HG03139 (cell line): Measurements from ENCODE around the gene BCAP31.
"Not testable (repeated sequence)": the region's sequence is repeated elsewhere in the genome, so short reads cannot be mapped to it uniquely, and the experiment has no call there.

Experiments used
- ATAC-seq: cut with Tn5 transposase; IDR thresholded peaks from one replicate; pipeline ENCODE4 v1.9.1; 2021; ENCODE audit not compliant: unreplicated experiment

BCAP31 gene

DNA sequence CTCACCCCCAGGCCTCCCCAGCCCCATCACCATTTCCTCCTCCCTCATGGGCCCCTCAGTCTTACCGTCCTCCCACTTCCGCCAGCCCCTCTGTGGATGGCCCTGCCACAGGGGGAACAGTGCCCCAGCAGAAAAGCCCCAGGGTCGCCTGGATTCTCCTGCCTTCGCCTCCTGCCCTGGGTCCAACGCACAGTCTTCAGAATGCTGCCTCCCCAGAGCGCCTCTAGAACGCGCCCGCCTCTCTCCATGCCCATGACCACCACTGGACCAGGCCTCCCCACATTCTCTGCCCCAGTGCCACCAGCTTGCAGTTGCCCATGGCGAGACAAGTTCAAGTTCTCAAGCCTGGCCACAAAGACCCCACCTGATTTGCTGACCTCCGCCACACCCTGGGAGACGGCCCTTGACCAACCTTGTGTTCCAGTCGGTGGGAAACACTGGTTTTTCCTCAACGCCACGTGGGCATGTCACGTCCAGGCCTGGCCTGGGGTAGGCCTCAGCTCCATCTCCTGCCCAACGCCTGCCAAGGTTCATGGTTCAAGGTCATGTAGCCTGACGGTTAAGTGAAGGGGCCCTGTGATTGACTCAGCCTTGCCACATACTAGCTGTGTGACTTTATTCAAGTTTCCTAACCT, 39.2 kb upstream of the BCAP31 start:
- no peak for ATAC-seq

GRCh38 chrX:153762626-153763173, 38.5 kb upstream of the BCAP31 start:
- no peak for ATAC-seq

GRCh38 chrX:153761863-153762262, 37.7 kb upstream of the BCAP31 start:
- no peak for ATAC-seq

DNA sequence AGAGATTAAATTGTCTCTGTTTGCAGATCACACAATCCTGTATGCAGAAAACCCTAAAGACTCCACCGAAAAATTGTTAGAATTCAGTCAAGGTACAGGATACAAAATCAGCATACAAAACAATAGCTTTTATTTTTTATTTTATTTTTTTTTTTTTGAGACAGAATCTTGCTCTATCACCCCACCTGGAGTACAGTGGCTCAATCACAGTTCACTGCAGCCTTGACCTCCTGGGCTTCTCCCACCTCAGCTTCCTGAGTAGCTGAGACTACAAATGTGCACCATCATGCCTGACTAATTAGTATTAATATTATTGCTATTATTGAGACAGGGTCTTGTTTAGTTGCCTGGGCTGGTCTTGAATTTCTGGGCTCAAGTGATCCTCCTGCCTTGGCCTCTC, 30.9 kb upstream of the BCAP31 start:
- no peak for ATAC-seq

DNA sequence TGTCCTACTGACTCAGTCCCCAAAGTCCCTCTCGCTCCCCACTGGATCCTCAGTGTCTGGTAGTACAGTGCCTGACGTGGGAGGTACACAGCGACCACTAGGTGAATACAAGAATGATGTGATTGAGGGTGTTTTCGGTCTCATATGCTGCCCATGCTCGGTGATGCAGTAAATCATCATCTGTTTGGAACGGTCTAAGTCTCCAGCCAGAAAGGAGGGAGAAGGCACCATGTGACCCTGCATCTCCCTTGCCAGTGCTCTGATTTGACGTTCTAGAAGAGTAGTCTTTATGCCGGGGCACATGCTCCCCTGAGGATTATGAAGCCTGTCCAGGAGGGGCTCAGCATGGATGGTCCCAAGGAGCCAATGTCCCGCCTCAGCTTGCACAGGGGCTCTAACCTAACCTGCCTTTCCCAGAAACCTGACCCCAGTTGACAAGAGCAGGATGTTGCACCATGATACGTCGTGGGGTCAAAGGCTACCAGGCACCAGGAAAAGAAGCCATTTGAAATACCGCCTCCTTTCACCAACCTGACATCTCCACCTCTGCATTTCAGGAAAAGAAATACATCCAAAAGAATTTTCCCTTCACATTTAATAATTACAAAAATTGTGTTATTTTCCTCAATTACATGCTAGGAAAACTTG, 26.1 kb upstream of the BCAP31 start:
- ATAC-seq, result no peak

DNA sequence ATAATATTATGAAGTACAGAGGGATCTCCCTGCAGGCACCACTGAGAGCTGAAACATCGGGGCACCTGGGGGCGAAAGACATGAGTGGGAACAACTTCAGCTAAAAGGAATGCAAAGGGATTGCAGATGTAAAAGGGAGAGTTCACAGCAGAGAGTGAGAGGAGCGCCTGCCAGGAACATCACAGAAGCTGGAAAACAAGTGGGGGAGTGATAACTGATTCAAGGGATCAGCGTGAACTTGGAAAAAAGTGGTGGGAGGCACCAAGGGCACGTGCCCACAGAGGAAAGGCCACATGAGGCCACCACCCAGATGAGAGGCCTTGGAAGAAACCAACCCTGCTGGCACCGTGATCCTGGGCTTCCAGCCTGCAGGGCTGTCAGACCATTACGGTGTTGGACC, 24.8 kb upstream of the BCAP31 start:
- not testable (repeated sequence) for ATAC-seq

- ATAC-seq, result not testable (repeated sequence)
Measured at GRCh38 chrX:153746991-153747390, 22.8 kb upstream of the BCAP31 start.

DNA sequence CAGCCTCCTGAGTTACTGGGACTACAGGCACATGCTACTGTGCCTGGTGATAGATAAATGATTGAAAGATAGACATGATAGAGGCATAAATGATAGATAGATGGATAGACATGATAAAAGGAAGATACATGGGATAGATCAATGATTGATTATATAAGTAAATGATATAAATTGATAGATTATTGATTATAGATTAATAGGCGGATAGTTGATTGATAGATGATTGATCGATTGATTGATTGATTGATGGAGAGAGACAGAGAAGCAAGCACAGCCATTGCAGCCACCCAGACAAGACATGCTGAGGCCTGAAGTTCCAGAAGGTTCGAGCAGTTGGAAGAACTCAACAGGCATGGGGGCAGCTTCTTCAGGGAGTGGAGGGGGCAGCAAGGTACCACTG, 22.2 kb upstream of the BCAP31 start:
- no peak for ATAC-seq

GRCh38 chrX:153745067-153745433, 20.9 kb upstream of the BCAP31 start:
- ATAC-seq, result not testable (repeated sequence)

DNA sequence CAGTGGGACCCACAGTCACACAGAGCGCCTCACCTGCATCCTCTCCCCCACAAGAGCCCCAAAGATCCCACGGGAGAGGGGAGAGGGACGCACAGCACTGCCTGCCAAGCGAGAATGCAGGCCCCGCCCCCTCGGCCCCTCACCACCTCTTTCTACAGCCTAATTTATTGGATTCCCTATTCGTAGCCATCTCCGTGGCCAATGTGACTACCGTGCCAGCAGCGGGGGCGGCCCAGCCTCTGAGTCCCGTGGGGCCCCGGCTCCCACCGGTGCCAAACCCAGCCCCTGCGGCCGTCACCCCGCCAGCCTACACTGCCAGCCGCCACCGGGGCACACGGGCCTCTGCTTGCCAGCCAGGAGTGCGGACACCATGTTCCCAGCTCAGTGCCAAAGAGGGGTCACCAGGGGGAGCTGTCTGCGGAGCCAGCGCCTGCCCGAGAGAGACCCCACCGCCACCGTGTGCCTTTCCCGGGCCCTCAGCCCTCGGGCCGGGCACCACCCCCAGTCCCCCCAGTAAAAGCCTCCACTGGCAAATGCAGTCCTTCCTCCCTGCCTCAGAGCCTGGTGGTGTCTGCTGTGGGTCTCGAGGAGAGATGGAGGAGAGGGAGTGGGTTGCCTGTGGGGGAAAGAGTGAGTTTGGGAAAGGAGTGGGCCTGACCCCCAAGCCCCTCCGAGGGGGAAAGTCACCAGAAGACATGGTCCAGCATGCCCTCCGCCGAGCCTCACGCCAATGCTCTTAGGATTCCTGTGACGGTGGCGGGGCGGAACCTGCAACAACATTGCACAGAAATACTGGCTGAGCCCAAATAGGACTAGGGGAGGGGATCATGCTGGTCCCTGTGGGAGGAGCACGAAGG, 20.3 kb upstream of the BCAP31 start:
- ATAC-seq, result no peak

DNA sequence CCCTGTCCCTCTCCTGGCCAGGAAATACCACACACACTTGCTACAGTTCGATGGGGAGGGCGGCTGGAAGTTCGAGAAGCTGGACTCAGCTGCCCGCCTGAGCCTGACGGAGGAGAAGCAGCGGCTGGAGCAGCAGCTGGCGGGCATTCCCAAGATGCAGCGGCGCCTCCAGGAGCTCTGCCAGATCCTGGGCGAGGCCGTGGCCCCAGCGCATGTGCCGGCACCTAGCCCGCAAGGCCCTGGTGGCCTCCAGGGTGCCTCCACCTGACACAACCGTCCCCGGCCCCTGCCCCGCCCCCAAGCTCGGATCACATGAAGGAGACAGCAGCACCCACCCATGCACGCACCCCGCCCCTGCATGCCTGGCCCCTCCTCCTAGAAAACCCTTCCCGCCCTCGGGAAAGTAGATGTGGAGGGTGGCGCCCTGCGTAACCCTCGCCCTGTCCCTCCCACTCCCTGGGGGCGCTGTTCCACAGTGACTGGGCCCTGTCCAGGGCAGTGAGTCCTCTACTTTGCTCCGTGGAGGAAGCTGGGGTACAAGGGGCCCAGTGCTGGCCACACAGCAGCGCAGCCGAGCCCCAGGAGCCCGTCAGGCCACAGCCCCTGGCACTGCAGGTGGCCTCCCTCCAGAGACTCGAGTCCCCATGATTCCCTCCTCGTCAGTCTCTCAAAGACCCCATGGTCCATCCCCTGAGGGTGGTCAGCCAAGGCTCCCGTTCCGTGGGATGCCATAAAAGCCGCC, 19.5 kb upstream of the BCAP31 start:
- ATAC-seq, result not testable (repeated sequence)

- ATAC-seq, result not testable (repeated sequence)
Measured at GRCh38 chrX:153742796-153743467, 18.7 kb upstream of the BCAP31 start.

DNA sequence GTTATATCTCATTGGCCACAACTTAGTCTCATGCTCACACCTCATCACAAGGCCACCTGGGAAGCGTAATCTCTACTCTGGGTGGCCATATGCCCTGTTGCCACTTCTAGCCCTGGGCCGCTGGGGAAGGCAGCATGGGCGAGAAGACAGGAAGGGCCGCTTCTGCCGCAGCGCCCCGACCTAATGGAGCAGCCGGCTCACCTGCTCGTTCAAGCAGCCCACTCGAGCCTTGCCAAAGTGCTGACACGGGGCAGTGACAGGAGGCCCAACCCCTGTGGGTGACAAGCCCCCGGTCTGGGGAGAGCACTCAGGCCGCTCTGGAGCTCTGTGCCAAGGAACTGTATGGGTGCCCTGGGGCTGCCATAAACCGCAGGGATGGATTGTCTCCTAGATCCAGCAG, 17.9 kb upstream of the BCAP31 start:
- not testable (repeated sequence) for ATAC-seq

GRCh38 chrX:153741446-153741845, 17.3 kb upstream of the BCAP31 start:
- ATAC-seq, result no peak

DNA sequence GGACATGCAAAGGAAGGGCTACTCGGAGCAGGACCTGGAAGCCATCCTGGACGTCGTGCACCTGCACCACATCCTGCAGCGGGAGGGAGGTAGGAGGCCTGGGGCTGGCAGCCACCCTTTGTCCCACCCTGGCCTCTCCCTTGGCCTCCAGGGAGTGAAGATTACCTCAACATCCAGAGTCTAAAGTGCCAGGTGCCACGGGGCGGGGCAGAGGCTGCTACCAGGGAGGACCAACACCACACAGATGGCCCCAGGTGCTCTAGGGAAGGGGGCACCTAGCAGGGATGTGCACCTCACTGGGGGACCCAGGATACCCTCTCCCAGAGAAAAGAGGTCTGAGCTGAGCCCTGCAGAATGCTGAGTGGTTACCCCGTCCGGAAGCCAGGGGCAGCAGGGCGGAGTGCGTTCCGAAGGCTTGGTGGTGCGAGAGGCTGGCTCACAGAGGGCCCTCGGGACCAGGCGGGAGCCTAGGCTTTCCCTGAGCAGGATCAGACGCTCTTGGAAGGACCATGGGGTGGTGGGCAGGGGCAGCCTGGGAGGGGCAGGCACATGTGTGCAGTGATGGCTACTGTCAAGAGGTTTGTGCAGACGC, 16.5 kb upstream of the BCAP31 start:
- no peak for ATAC-seq

DNA sequence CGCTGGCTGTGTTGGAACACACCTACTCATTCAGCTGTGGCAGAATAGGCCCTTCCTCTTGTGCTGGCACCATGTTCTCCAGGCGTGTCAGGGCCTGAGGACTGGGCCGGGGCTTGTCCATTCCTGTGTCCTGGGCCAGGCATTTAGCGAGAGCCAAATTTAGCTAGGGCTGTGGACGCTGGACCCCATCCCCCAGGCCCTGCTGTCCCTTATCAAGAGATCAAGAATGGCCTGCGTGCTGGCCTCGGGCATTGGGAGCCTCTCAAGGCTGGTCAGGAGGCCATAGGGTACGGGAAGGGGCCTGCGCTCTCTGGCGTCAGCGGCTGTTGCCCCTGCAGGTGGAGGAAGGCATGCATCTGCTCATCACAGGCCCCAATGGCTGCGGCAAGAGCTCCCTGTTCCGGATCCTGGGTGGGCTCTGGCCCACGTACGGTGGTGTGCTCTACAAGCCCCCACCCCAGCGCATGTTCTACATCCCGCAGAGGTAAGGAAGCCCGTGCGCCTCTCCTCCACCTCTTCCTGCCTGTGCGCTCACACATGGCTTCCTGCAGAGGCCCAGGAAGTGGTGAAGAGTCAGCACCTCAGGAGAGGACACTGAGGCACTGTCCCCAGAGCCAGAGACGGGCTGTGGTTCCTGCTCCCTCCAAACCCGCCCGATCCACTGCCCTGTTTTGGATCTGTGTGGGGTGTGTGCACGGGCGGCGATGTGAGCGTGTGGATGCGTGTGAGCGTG, 15.7 kb upstream of the BCAP31 start:
- no peak for ATAC-seq

DNA sequence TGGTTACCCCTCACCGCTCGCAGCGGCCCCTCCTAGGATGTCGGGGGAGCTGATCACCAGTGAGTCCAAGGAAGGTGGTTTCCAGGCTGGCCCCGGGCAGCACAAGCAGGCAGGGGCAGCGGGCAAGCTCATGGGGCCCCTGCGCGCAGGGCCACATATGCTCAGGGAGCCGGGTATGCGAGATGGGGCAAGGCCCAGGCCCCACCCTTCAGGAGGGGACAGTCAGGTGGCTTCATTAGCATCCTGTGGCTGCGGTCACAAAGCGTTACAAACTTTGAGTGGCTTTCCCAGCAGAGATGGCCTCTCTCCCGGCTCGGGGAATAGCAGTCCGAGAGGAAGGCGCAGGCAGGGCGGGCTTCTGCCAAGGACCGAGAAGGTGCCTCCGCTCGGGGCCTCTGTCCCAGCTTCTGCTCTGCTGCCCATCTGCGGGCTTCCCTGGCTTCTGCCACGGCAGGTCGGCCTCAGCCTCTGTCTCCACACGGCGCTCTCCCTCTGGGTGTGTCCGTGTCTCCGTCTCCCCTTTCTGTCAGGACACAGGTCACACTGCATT, 13.9 kb upstream of the BCAP31 start:
- no peak for ATAC-seq

DNA sequence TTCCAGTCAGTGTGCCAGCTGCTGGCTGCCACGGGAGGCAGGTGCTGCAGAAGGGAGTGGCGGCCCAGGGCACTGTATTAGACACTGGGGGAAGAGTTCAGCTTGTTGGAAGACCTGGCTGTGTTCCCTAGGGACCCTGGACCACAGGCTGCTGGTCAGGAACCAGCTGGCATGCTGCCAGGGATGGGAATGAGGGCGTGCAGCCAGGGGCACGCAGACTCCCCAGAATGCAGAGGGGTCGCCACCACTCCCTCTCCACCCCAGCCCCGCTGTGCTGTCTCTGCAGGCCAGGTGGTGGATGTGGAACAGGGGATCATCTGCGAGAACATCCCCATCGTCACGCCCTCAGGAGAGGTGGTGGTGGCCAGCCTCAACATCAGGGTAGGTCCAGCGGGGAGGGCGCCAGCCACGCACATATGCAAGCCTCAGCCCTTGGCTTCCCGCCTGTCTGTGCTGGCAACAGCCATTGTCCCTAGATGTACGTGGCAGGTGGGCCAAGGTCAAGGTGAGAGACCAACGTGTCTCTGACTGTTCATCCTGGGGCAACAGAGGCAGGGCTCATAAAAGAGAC, 12.8 kb upstream of the BCAP31 start:
- ATAC-seq, result no peak
